C4-2B (cell line): ENCODE data around the gene UTS2R.

Experiments
- CTCF ChIP-seq: fragments of 450-650 bp; conservative IDR thresholded peaks from 2 replicates; pipeline ENCODE4 v1.5.1; 2017; ENCODE audit warnings: mild to moderate bottlenecking
- ZFX ChIP-seq: fragments of 450-650 bp; IDR thresholded peaks from 2 replicates; pipeline ENCODE4 v1.6.1; 2017

- TF ChIP-seq CTCF (no peak), ZFX (no peak)
Measured at GRCh38 chr17:82366749-82367148, 4.8 kb upstream of the UTS2R start.
